PC-9 (cell line): ENCODE measurements around the gene ANKAR. TPM values are rescaled to one million over a fixed set of nuclear protein-coding genes. Genes with fewer than 3 reads are reported as not detected.
"Not testable (repeated sequence)": the region's sequence is repeated elsewhere in the genome, so short reads cannot be mapped to it uniquely, and the experiment has no call there.

Experiments used
- BruUV-seq: library from RNA; stranded (reverse); fragments of 400-500 nt; replicated peaks from 2 replicates; lab custom pipeline; 2021; lab: Mats Ljungman, UMichigan
- CTCF ChIA-PET: fragments of 300-600 bp; sonication (Branson Sonifier 250); formaldehyde crosslinking; loops from one replicate; lab custom pipeline; 2022; ENCODE audit warnings: antibody characterized with exemption; lab: Charles Lee
- POLR2A ChIA-PET: fragments of 300-600 bp; sonication (Branson Sonifier 250); formaldehyde crosslinking; loops from one replicate; lab custom pipeline; 2022; ENCODE audit warnings: antibody characterized with exemption; ENCODE audit not compliant: unreplicated experiment; lab: Charles Lee
- DNase-seq, 2 experiments: peaks; one replicate each; pipeline versions ENCODE4 v3.0.0 to v3.0.0-alpha.2; 2015 to 2022; ENCODE audit warnings: mixed read lengths in 1 of 2
- H2AFZ ChIP-seq: fragments of 200-600 bp; sonication (generic); 2 replicates; pipeline ENCODE4 v1.8.1; 2017; ENCODE audit warnings: antibody characterized with exemption
- H3F3A ChIP-seq: fragments of 200-600 bp; sonication (generic); 2 replicates; pipeline ENCODE4 v1.8.1; 2017; ENCODE audit warnings: antibody characterized with exemption, mild to moderate bottlenecking, low read depth; ENCODE audit not compliant: insufficient read depth
- H3K27ac ChIP-seq: fragments of 200-600 bp; sonication (generic); 2 replicates; pipeline ENCODE4 v1.6.1; 2016; ENCODE audit warnings: mixed run types
- H3K27me3 ChIP-seq: fragments of 200-600 bp; sonication (generic); 2 replicates; pipeline ENCODE4 v1.6.1; 2016; ENCODE audit warnings: low read depth, mixed run types; ENCODE audit not compliant: insufficient read depth
- H3K36me3 ChIP-seq: fragments of 200-600 bp; sonication (generic); 2 replicates; pipeline ENCODE4 v1.6.1; 2016; ENCODE audit warnings: low read depth, mixed run types
- H3K4me1 ChIP-seq: fragments of 200-600 bp; sonication (generic); replicated peaks from 2 replicates; pipeline ENCODE4 v1.6.1; 2016; ENCODE audit warnings: mixed run types; ENCODE audit not compliant: insufficient read depth
- H3K4me2 ChIP-seq: fragments of 200-600 bp; sonication (generic); 2 replicates; pipeline ENCODE4 v1.6.1; 2017; ENCODE audit warnings: mixed run types
- H3K4me3 ChIP-seq: fragments of 200-600 bp; sonication (generic); 2 replicates; pipeline ENCODE4 v1.6.1; 2016; ENCODE audit warnings: mixed run types
- H3K79me2 ChIP-seq: fragments of 200-600 bp; sonication (generic); 2 replicates; pipeline ENCODE4 v1.6.1; 2017; ENCODE audit warnings: low read depth, mixed run types
- H3K9me2 ChIP-seq: fragments of 200-600 bp; sonication (generic); 2 replicates; pipeline ENCODE4 v1.8.1; 2017; ENCODE audit warnings: mild to moderate bottlenecking; ENCODE audit not compliant: insufficient read depth
- H3K9me3 ChIP-seq: fragments of 200-600 bp; sonication (generic); 2 replicates; pipeline ENCODE4 v1.8.1; 2016; ENCODE audit warnings: low read depth; ENCODE audit not compliant: insufficient read depth
- H4K20me1 ChIP-seq: fragments of 200-600 bp; sonication (generic); 2 replicates; pipeline ENCODE4 v1.8.1; 2017; ENCODE audit not compliant: insufficient read depth
- EZH2 ChIP-seq: fragments of 200-600 bp; sonication (generic); IDR thresholded peaks from 2 replicates; pipeline ENCODE4 v1.8.0; 2017; ENCODE audit warnings: antibody characterized with exemption, low read depth
- intact Hi-C: fragments of 100-400 bp; cut with micrococcal nuclease; formaldehyde crosslinking; loops from one replicate; pipeline ENCODE4 v1.10.0; 2022; ENCODE audit not compliant: unreplicated experiment
- total RNA-seq: library from RNA; stranded (reverse); gene quantifications from 2 replicates; pipeline ENCODE4 v1.2.3, GENCODE V29; 2021
- TF ChIP-seq, protein P1 (sequence below): fragments of 200-600 bp; sonication (generic); conservative IDR thresholded peaks from 2 replicates; pipeline ENCODE4 v1.6.1; 2017; ENCODE audit warnings: mixed run types, antibody characterized with exemption, mild to moderate bottlenecking, moderate library complexity

The ANKAR gene
- total RNA-seq, 1 experiment from 2014 or later, result 3.6 TPM

DNA sequence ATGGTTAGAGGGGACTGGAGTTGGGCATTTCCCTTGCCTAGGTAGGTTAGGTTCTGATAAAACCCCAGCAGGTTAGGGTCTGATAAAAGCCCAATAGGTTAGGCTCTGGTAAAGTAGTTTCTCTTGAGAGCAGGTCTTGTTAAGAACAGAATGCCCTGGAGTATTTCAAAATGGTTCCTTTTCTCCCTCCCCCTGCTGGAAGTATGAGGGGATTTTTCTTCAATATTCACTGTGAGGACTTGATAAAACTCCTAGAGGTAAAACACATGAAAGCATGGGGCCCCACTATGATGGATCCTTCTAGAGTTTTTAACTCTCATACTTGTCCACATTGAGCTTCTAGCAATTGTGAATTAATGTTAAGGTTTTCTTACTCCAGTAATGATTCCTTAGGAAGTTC lies 27.6 kb downstream of the ANKAR start:
- no peak overlapping the region for H2AFZ ChIP-seq
- no peaks in the 10 kb centered on the region for H3K4me1 ChIP-seq
- no peak for DNase-seq
- no TSS peak for BruUV-seq
- ChIA-PET POLR2A (no interaction called here), CTCF (no interaction called here)
- no peak for TF ChIP-seq EZH2
- TF ChIP-seq, protein P1, sequence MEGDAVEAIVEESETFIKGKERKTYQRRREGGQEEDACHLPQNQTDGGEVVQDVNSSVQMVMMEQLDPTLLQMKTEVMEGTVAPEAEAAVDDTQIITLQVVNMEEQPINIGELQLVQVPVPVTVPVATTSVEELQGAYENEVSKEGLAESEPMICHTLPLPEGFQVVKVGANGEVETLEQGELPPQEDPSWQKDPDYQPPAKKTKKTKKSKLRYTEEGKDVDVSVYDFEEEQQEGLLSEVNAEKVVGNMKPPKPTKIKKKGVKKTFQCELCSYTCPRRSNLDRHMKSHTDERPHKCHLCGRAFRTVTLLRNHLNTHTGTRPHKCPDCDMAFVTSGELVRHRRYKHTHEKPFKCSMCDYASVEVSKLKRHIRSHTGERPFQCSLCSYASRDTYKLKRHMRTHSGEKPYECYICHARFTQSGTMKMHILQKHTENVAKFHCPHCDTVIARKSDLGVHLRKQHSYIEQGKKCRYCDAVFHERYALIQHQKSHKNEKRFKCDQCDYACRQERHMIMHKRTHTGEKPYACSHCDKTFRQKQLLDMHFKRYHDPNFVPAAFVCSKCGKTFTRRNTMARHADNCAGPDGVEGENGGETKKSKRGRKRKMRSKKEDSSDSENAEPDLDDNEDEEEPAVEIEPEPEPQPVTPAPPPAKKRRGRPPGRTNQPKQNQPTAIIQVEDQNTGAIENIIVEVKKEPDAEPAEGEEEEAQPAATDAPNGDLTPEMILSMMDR, result no peak
- intact Hi-C loops, result no loop called here
- H3K27ac ChIP-seq, result no peak overlapping the region
- no peaks in the 10 kb centered on the region for H3K36me3 ChIP-seq
- H3K27me3 ChIP-seq, result no peaks in the 10 kb centered on the region
- no peak overlapping the region for H3K4me2 ChIP-seq
- no peaks in the 10 kb centered on the region for H3K79me2 ChIP-seq
- H3K9me2 ChIP-seq, result no peaks in the 10 kb centered on the region
- H3K4me3 ChIP-seq, result no peak overlapping the region
- H3K9me3 ChIP-seq, result no peaks in the 10 kb centered on the region
- H3F3A ChIP-seq, result no peaks in the 10 kb centered on the region
- no peaks in the 10 kb centered on the region for H4K20me1 ChIP-seq

DNA sequence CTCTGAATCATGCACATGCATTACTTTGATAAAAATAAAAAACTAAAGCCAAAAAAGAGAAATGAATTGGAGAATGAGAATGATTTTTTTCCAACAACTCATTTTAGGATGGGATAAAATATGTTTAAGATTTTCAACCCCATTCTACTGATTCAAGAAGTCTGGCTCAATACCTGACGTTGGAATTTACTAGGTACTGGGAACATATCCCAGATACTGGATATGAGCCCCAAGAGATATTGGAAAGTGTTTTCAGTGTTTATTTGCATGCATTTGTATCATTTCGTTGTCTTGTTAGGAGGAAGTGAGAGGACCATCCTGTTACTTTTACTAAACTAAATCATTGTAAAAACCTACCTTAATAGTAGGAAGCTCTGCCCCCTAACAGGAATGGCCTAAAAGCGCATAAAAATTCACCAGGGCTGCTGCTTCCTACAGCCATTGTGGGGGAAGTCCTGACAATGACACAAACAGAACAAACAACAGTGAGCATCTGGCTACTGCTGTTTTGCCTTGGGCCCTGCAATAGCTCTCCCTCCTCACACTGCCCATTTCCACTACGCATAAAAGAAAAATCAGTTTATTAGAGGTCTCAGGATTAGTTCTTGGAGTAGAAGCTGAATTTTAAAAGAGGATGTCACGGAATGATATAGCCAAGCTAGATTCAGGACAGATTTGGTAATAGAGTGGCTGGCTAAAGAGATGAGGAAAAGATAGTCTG lies 35.2 kb downstream of the ANKAR start:
- CTCF ChIA-PET, result no interaction called here

DNA sequence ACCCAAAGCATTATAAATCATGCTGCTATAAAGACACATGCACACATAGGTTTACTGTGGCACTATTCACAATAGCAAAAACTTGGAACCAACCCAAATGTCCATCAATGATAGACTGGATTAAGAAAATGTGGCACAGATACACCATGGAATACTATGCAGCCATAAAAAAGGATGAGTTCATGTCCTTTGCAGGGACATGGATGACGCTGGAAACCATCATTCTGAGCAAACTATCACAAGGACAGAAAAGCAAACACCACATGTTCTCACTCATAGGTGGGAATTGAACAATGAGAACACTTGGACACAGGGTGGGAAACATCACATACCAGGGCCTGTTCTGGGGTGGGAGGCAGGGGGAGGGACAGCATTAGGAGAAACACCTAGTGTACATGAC lies 43.1 kb downstream of the ANKAR start:
- BruUV-seq, result not testable (repeated sequence)

More for the DNA sequence above, 35.2 kb downstream of the ANKAR start:
- Histone ChIP-seq H4K20me1 (no peaks in the 10 kb centered on the region), H3K4me1 (no peaks in the 10 kb centered on the region), H3K36me3 (no peaks in the 10 kb centered on the region), H3K9me2 (no peaks in the 10 kb centered on the region), H3K27me3 (no peaks in the 10 kb centered on the region), H3K9me3 (no peaks in the 10 kb centered on the region), H3K4me2 (no peak overlapping the region), H2AFZ (no peak overlapping the region), H3K4me3 (no peak overlapping the region), H3F3A (no peaks in the 10 kb centered on the region), H3K79me2 (no peaks in the 10 kb centered on the region), H3K27ac (no peak overlapping the region)
- POLR2A ChIA-PET, result no interaction called here
- TF ChIP-seq, protein P1, result no peak
- no peak for TF ChIP-seq EZH2
- BruUV-seq, result no TSS peak
- DNase-seq, result no peak
- intact Hi-C loops, result no loop called here

DNA sequence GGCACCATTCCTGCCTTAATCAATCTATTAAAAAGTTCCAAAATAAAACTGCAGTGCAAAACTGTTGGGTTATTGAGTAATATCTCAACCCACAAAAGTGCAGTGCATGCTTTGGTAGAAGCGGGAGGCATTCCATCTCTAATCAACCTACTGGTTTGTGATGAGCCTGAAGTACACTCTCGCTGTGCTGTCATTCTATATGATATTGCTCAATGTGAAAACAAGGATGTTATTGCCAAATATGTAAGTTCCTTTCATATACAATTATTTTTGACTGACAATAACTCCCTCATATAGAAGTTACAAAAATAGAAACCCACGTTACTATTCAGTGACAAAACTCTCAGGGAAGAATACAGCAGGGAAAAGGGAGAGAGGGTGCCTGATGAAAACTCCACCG lies 45.1 kb downstream of the ANKAR start:
- CTCF ChIA-PET, result no interaction called here

More for the DNA sequence above, 43.1 kb downstream of the ANKAR start:
- H3F3A ChIP-seq, DNase-seq, H3K27ac ChIP-seq, H3K36me3 ChIP-seq, H3K4me3 ChIP-seq, H3K9me3 ChIP-seq, intact Hi-C loops, H3K4me2 ChIP-seq, H3K9me2 ChIP-seq, H2AFZ ChIP-seq, H3K4me1 ChIP-seq, H4K20me1 ChIP-seq, POLR2A ChIA-PET, H3K79me2 ChIP-seq, H3K27me3 ChIP-seq, CTCF ChIA-PET: not testable (repeated sequence)

More for the DNA sequence above, 45.1 kb downstream of the ANKAR start:
- no peak overlapping the region for H3K4me2 ChIP-seq
- no peaks in the 10 kb centered on the region for H3K9me3 ChIP-seq
- H3F3A ChIP-seq, result no peaks in the 10 kb centered on the region
- POLR2A ChIA-PET, result no interaction called here
- H3K4me3 ChIP-seq, result no peak overlapping the region
- no peaks in the 10 kb centered on the region for H3K9me2 ChIP-seq
- no peak overlapping the region for H2AFZ ChIP-seq
- H3K36me3 ChIP-seq, result no peaks in the 10 kb centered on the region
- TF ChIP-seq EZH2, result no peak
- TF ChIP-seq, protein P1, result no peak
- H3K4me1 ChIP-seq, result no peaks in the 10 kb centered on the region
- no peak for DNase-seq
- H4K20me1 ChIP-seq, result no peaks in the 10 kb centered on the region
- intact Hi-C loops, result no loop called here
- H3K79me2 ChIP-seq, result no peaks in the 10 kb centered on the region
- no peak overlapping the region for H3K27ac ChIP-seq
- no peaks in the 10 kb centered on the region for H3K27me3 ChIP-seq
- BruUV-seq, result no TSS peak
